ENCODE measurements around the gene PPP1R9A. TPM values are rescaled to one million over a fixed set of nuclear protein-coding genes. Genes with fewer than 3 reads are reported as not detected.

PPP1R9A gene
- total RNA-seq, 1 donor from 2014 or later, result 14.1 TPM

- no peak for TF ChIP-seq CTCF (conservative IDR thresholded peaks at IDR 0.05; ENCODE audit: low read depth, low read length)
- H3K4me3 ChIP-seq (ENCODE audit: low read depth, low read length), result no peak overlapping the region
- no peak for DNase-seq (ENCODE audit: low read depth)
Measured at GRCh38 chr7:95267754-95268153, 360.4 kb downstream of the PPP1R9A start.

GRCh38 chr7:95269640-95270039 lies 362.2 kb downstream of the PPP1R9A start:
- no peak for DNase-seq (ENCODE audit: low read depth)
- TF ChIP-seq CTCF (conservative IDR thresholded peaks at IDR 0.05; ENCODE audit: low read depth, low read length), result no peak
- no peak overlapping the region for H3K4me3 ChIP-seq (ENCODE audit: low read depth, low read length)

- no peak overlapping the region for H3K4me3 ChIP-seq (ENCODE audit: low read depth, low read length)
- TF ChIP-seq CTCF (conservative IDR thresholded peaks at IDR 0.05; ENCODE audit: low read depth, low read length), result no peak
- DNase-seq (ENCODE audit: low read depth), result no peak
Measured at GRCh38 chr7:95276114-95276513, 368.7 kb downstream of the PPP1R9A start.

- H3K4me3 ChIP-seq (ENCODE audit: low read depth, low read length), result no peak overlapping the region
- no peak for TF ChIP-seq CTCF (conservative IDR thresholded peaks at IDR 0.05; ENCODE audit: low read depth, low read length)
- no peak for DNase-seq (ENCODE audit: low read depth)
Measured at GRCh38 chr7:95279417-95279816, 372.0 kb downstream of the PPP1R9A start.

GRCh38 chr7:95286096-95286495 lies 378.7 kb downstream of the PPP1R9A start:
- no peak overlapping the region for H3K4me3 ChIP-seq (ENCODE audit: low read depth, low read length)
- DNase-seq (ENCODE audit: low read depth), result no peak
- no peak for TF ChIP-seq CTCF (conservative IDR thresholded peaks at IDR 0.05; ENCODE audit: low read depth, low read length)

GRCh38 chr7:95290166-95290830 lies 382.9 kb downstream of the PPP1R9A start:
- TF ChIP-seq CTCF (conservative IDR thresholded peaks at IDR 0.05; ENCODE audit: low read depth, low read length), result no peak

GRCh38 chr7:95295397-95295796 lies 388.0 kb downstream of the PPP1R9A start:
- no peak overlapping the region for H3K4me3 ChIP-seq (ENCODE audit: low read depth, low read length)
- DNase-seq (ENCODE audit: low read depth), result no peak
- no peak for TF ChIP-seq CTCF (conservative IDR thresholded peaks at IDR 0.05; ENCODE audit: low read depth, low read length)

More at GRCh38 chr7:95290166-95290830, 382.9 kb downstream of the PPP1R9A start:
- DNase-seq (ENCODE audit: low read depth), result no peak
- H3K4me3 ChIP-seq (ENCODE audit: low read depth, low read length), result no peak overlapping the region
